ENCODE data around the gene ADCY2.

ADCY2 gene

GRCh38 chr5:7529880-7530279 is 133.9 kb downstream of the ADCY2 start:
- H3K4me3 ChIP-seq (ENCODE audit: low read depth, low read length) = no peak overlapping the region
- no peak for TF ChIP-seq CTCF (IDR thresholded peaks at IDR 0.05; ENCODE audit: low read depth, low read length)
- in situ Hi-C loops (cut with HindIII; ENCODE audit: low sequenced_read_pairs) = no loop called here
- DNase-seq (ENCODE audit: low read depth, low spot score) = no peak

GRCh38 chr5:7533941-7534340 is 138.0 kb downstream of the ADCY2 start:
- no peak overlapping the region for H3K4me3 ChIP-seq (ENCODE audit: low read depth, low read length)
- no peak for TF ChIP-seq CTCF (IDR thresholded peaks at IDR 0.05; ENCODE audit: low read depth, low read length)
- in situ Hi-C loops (cut with HindIII; ENCODE audit: low sequenced_read_pairs) = no loop called here
- no peak for DNase-seq (ENCODE audit: low read depth, low spot score)

- in situ Hi-C loops (cut with HindIII; ENCODE audit: low sequenced_read_pairs) = no loop called here
- no peak for DNase-seq (ENCODE audit: low read depth, low spot score)
- no peak overlapping the region for H3K4me3 ChIP-seq (ENCODE audit: low read depth, low read length)
- TF ChIP-seq CTCF (IDR thresholded peaks at IDR 0.05; ENCODE audit: low read depth, low read length) = no peak
Observed at GRCh38 chr5:7534505-7534904, 138.6 kb downstream of the ADCY2 start.

GRCh38 chr5:7537573-7537972 is 141.6 kb downstream of the ADCY2 start:
- no peak for DNase-seq (ENCODE audit: low read depth, low spot score)
- no peak for TF ChIP-seq CTCF (IDR thresholded peaks at IDR 0.05; ENCODE audit: low read depth, low read length)
- in situ Hi-C loops (cut with HindIII; ENCODE audit: low sequenced_read_pairs) = no loop called here
- H3K4me3 ChIP-seq (ENCODE audit: low read depth, low read length) = no peak overlapping the region

- no peak overlapping the region for H3K4me3 ChIP-seq (ENCODE audit: low read depth, low read length)
- no peak for TF ChIP-seq CTCF (IDR thresholded peaks at IDR 0.05; ENCODE audit: low read depth, low read length)
- no peak for DNase-seq (ENCODE audit: low read depth, low spot score)
- in situ Hi-C loops (cut with HindIII; ENCODE audit: low sequenced_read_pairs) = no loop called here
Observed at GRCh38 chr5:7539571-7539970, 143.6 kb downstream of the ADCY2 start.

- H3K4me3 ChIP-seq (ENCODE audit: low read depth, low read length) = no peak overlapping the region
- in situ Hi-C loops (cut with HindIII; ENCODE audit: low sequenced_read_pairs) = no loop called here
- no peak for DNase-seq (ENCODE audit: low read depth, low spot score)
- TF ChIP-seq CTCF (IDR thresholded peaks at IDR 0.05; ENCODE audit: low read depth, low read length) = no peak
Observed at GRCh38 chr5:7540736-7541485, 145.0 kb downstream of the ADCY2 start.
